Dedifferentiated amniotic fluid mesenchymal stem cell (primary cell): ENCODE data around the gene ST14.

Experiments used
- DNase-seq: peaks from one replicate; pipeline ENCODE4 v3.0.0-alpha.2; 2016; ENCODE audit errors: extremely low spot score

Gene ST14

DNA sequence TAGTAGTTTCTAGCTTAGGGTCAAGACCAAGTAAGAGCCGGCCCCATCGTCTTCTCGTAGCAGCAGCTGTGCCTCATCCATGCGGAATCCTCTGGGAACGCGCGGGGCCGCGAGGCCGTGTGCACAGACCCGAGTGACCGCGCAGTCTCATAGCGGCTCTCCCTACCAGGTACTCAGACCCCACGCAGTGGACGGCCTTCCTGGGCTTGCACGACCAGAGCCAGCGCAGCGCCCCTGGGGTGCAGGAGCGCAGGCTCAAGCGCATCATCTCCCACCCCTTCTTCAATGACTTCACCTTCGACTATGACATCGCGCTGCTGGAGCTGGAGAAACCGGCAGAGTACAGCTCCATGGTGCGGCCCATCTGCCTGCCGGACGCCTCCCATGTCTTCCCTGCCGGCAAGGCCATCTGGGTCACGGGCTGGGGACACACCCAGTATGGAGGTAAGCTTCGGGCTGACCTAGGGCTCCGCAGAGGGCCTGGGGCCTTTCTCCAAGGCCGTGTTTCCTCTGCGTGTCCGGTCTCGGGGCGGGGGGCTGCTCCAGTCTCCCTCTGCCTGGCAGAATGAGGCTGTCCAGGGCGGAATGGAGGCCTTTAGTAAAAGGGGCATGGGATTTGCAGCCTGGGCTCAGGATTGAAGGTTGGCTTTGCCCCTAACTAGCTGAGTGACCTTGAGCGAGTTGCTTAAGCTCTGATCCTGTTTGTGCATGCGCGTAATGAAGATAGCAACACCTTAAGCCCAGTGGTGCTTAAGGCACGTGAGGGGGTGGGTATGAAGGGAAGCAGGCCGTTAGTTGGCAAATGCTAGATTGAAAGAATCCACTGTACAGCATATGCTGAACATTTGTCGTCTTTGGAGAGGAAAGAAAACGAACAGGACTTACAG is 48.9 kb downstream of the ST14 start:
- no peak for DNase-seq

DNA sequence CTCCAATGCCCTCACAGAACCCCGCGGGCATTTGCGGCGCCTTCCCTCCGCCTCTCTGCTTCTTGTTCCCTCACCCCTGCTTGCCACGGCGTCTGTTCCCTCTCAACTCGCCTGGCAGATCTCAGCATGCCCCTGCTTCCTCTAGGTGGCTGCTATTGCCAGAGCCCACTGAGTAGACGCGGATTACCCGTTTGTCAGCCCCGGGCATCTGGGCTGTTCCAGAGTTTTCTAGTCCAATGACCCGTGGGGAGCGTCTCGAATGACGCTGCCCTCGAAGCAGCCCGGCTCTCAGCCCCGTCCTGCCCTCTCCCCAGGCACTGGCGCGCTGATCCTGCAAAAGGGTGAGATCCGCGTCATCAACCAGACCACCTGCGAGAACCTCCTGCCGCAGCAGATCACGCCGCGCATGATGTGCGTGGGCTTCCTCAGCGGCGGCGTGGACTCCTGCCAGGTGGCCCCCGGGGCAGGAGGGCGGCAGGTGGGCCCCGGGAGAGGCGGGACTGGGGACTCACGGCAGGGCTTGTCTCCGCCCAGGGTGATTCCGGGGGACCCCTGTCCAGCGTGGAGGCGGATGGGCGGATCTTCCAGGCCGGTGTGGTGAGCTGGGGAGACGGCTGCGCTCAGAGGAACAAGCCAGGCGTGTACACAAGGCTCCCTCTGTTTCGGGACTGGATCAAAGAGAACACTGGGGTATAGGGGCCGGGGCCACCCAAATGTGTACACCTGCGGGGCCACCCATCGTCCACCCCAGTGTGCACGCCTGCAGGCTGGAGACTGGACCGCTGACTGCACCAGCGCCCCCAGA is 49.7 kb downstream of the ST14 start:
- DNase-seq, result no peak

- no peak for DNase-seq
These were observed 50.6 kb downstream of the ST14 start for GRCh38 chr11:130209954-130210854.

GRCh38 chr11:130211144-130211543 is 51.6 kb downstream of the ST14 start:
- no peak for DNase-seq

GRCh38 chr11:130211781-130212401 is 52.3 kb downstream of the ST14 start:
- no peak for DNase-seq

GRCh38 chr11:130212431-130212961 is 52.9 kb downstream of the ST14 start:
- no peak for DNase-seq

DNA sequence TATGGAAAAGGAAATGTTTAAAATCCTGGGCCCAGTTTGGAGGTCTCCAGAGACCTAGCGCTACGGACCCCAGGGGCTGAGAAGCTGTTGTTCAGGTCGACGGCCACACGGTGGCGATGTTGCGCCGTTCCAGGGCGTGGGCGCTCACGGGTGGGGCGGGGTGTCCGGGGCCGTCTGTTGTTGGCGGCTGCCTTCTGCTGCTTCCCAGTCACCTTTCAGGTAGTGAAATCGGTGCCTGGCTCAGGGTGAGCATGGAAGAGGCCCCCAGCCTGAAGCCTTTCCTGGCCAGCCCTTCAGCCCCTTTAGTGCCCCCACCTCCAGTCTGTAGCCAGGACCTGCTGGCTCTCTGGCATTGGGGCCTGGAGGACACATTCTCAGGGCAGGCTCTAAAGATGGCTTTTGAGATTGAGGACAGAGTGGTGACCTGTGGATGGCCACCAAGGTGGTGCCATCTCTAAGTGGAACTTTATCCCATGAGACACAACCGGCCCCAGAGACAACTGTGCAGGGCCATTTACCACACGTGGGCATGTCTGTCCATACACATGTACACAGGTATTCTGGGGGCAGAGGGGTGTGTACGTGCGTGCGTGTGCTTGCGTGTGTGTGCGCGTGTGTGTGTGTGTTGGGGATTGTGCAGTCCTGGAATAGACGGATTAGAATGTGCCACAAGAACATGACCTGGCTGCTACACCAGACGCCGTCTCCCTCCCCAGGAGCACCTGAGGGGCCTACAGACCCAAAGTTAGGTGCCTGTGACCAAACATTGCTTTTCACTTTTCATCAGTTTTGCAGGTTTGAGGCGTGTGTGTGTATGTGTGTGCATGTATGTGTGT is 53.8 kb downstream of the ST14 start:
- DNase-seq, result peak; percentile 17

- no peak for DNase-seq
These were observed 54.3 kb downstream of the ST14 start for GRCh38 chr11:130213979-130214281.

GRCh38 chr11:130214861-130215530 is 55.4 kb downstream of the ST14 start:
- no peak for DNase-seq

- DNase-seq, result no peak
These were observed 56.1 kb downstream of the ST14 start for GRCh38 chr11:130215531-130216220.

GRCh38 chr11:130216221-130216550 is 56.6 kb downstream of the ST14 start:
- DNase-seq, result no peak

- no peak for DNase-seq
These were observed 57.1 kb downstream of the ST14 start for GRCh38 chr11:130216591-130217132.

- DNase-seq, result no peak
These were observed 57.8 kb downstream of the ST14 start for GRCh38 chr11:130217133-130218031.

GRCh38 chr11:130218501-130219070 is 59.0 kb downstream of the ST14 start:
- DNase-seq, result no peak

DNA sequence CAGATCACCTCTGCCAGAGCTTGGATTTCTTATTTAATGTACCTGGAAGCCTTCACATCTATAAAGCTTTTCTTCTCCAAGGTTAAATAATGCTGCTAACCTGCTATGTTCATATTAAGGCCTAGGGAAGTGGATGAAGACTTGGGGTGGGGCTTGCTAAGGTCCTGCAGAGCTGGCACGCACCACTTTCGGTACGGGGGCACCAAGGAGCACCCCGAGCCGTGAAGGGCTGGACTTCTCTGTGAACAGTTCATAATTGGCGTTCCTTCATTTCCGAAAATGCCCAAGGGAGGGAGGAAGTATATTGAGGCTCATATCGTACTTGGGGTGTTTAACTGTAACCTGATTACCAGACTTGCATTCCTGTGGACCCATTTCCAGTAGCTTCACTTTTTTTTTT is 59.6 kb downstream of the ST14 start:
- no peak for DNase-seq

- DNase-seq, result no peak
These were observed 60.9 kb downstream of the ST14 start for GRCh38 chr11:130220311-130221035.
